SK-N-SH treated with all-trans-retinoic acid at 6 μM for 48 hours (cell line): Measurements from ENCODE around the gene RIPOR2.

ENCODE experiments used
- ATAC-seq: fragments of 200-7000 bp; cut with Tn5 transposase; 3 replicates; pipeline ENCODE4 v1.9.1; 2020; ENCODE audit warnings: mild to moderate bottlenecking, moderate library complexity
- ARNTL ChIP-seq: fragments of 450-650 bp; formaldehyde crosslinking; IDR thresholded peaks from 2 replicates; pipeline ENCODE4 v1.5.0; 2020; ENCODE audit warnings: low read depth, mild to moderate bottlenecking, moderate library complexity, borderline replicate concordance
- BACH2 ChIP-seq: fragments of 250-450 bp; sonication (Bioruptor Pico); IDR thresholded peaks from 2 replicates; pipeline ENCODE4 v1.9.0; 2021; ENCODE audit warnings: mild to moderate bottlenecking, borderline replicate concordance
- CSDC2 ChIP-seq: fragments of 250-450 bp; sonication (Bioruptor Pico); IDR thresholded peaks from 2 replicates; pipeline ENCODE4 v1.5.0; 2020; ENCODE audit warnings: mild to moderate bottlenecking, moderate library complexity
- CSRNP3 ChIP-seq: fragments of 250-450 bp; sonication (Bioruptor Pico); IDR thresholded peaks from 2 replicates; pipeline ENCODE4 v1.5.1; 2021; ENCODE audit warnings: mild to moderate bottlenecking, moderate library complexity
- ESRRG ChIP-seq: fragments of 250-450 bp; sonication (Bioruptor Pico); IDR thresholded peaks from 2 replicates; pipeline ENCODE4 v1.6.1; 2021; ENCODE audit warnings: mild to moderate bottlenecking
- GLIS3 ChIP-seq: fragments of 250-450 bp; sonication (Bioruptor Pico); IDR thresholded peaks from 2 replicates; pipeline ENCODE4 v1.5.0; 2020; ENCODE audit warnings: mild to moderate bottlenecking, moderate library complexity
- OSR1 ChIP-seq: fragments of 250-450 bp; sonication (Bioruptor Pico); IDR thresholded peaks from 2 replicates; pipeline ENCODE4 v1.8.0; 2022; ENCODE audit warnings: moderate library complexity, mild to moderate bottlenecking, inconsistent platforms
- POU6F1 ChIP-seq: fragments of 250-450 bp; sonication (Bioruptor Pico); IDR thresholded peaks from 2 replicates; pipeline ENCODE4 v1.8.0; 2021; ENCODE audit warnings: low read depth, mild to moderate bottlenecking, moderate library complexity, borderline replicate concordance
- PPARA ChIP-seq: fragments of 250-450 bp; sonication (Bioruptor Pico); IDR thresholded peaks from 2 replicates; pipeline ENCODE4 v1.5.0; 2020; ENCODE audit warnings: mild to moderate bottlenecking, borderline replicate concordance
- SNAI2 ChIP-seq: fragments of 250-450 bp; sonication (Bioruptor Pico); IDR thresholded peaks from 2 replicates; pipeline ENCODE4 v1.5.0; 2020; ENCODE audit warnings: mild to moderate bottlenecking, moderate library complexity
- TCF4 ChIP-seq: fragments of 250-450 bp; sonication (Bioruptor Pico); IDR thresholded peaks from 2 replicates; pipeline ENCODE4 v1.8.0; 2021; ENCODE audit warnings: mild to moderate bottlenecking, moderate library complexity, borderline replicate concordance
- TOX ChIP-seq: fragments of 250-450 bp; sonication (Bioruptor Pico); IDR thresholded peaks from 2 replicates; pipeline ENCODE4 v1.8.0; 2021; ENCODE audit warnings: mild to moderate bottlenecking, moderate library complexity, borderline replicate concordance
- TSHZ2 ChIP-seq: fragments of 250-450 bp; sonication (Bioruptor Pico); IDR thresholded peaks from 2 replicates; pipeline ENCODE4 v1.5.0; 2020; ENCODE audit warnings: mild to moderate bottlenecking, moderate library complexity
- ZC3H10 ChIP-seq: fragments of 250-450 bp; sonication (Bioruptor Pico); IDR thresholded peaks from 2 replicates; pipeline ENCODE4 v1.5.1; 2021; ENCODE audit warnings: mild to moderate bottlenecking, moderate library complexity
- ZFP3 ChIP-seq: fragments of 250-450 bp; sonication (Bioruptor Pico); IDR thresholded peaks from 2 replicates; pipeline ENCODE4 v1.5.0; 2020; ENCODE audit warnings: mild to moderate bottlenecking, moderate library complexity
- ZFP30 ChIP-seq: fragments of 450-650 bp; formaldehyde crosslinking; IDR thresholded peaks from 2 replicates; pipeline ENCODE4 v1.5.0; 2022; ENCODE audit warnings: mild to moderate bottlenecking, moderate library complexity
- ZNF565 ChIP-seq: fragments of 450-650 bp; formaldehyde crosslinking; conservative IDR thresholded peaks from 2 replicates; pipeline ENCODE4 v1.5.0; 2020; ENCODE audit warnings: low read depth, mild to moderate bottlenecking, moderate library complexity
- ZNF70 ChIP-seq: fragments of 450-650 bp; formaldehyde crosslinking; IDR thresholded peaks from 2 replicates; pipeline ENCODE4 v1.5.0; 2020; ENCODE audit warnings: mild to moderate bottlenecking, moderate library complexity
- ZNF8 ChIP-seq: fragments of 450-650 bp; formaldehyde crosslinking; IDR thresholded peaks from 2 replicates; pipeline ENCODE4 v1.5.0; 2020; ENCODE audit warnings: mild to moderate bottlenecking, moderate library complexity

Gene RIPOR2

GRCh38 chr6:24855395-24856245 lies 80.1 kb downstream of the RIPOR2 start (continued):
- TF ChIP-seq POU6F1 (CRISPR knock-in tag), result no peak
- no peak for TF ChIP-seq ESRRG (CRISPR knock-in tag)
- no peak for TF ChIP-seq TCF4 (CRISPR knock-in tag)
- TF ChIP-seq TOX (CRISPR knock-in tag), result no peak

- TF ChIP-seq ZNF70 (CRISPR knock-in tag), result no peak
- TF ChIP-seq ZNF8, result no peak
- no peak for TF ChIP-seq PPARA (CRISPR knock-in tag)
- TF ChIP-seq TSHZ2, result no peak
- no peak for TF ChIP-seq ESRRG (CRISPR knock-in tag)
- no peak for TF ChIP-seq ZFP30 (CRISPR knock-in tag)
- TF ChIP-seq OSR1 (CRISPR knock-in tag), result no peak
- TF ChIP-seq ZFP3, result no peak
- TF ChIP-seq ZC3H10 (CRISPR knock-in tag), result no peak
- ATAC-seq, result no peak
Observed at GRCh38 chr6:24854077-24854666, 81.6 kb downstream of the RIPOR2 start.

GRCh38 chr6:24851086-24851485 lies 84.7 kb downstream of the RIPOR2 start:
- TF ChIP-seq TSHZ2 (no peak), CSRNP3 (CRISPR knock-in tag) (no peak), CSDC2 (CRISPR knock-in tag) (no peak), TCF4 (CRISPR knock-in tag) (no peak), SNAI2 (CRISPR knock-in tag) (no peak), ZFP3 (no peak), ESRRG (CRISPR knock-in tag) (no peak), ZFP30 (CRISPR knock-in tag) (no peak), BACH2 (CRISPR knock-in tag) (no peak), OSR1 (CRISPR knock-in tag) (no peak), PPARA (CRISPR knock-in tag) (no peak)
- TF ChIP-seq, all 23 proteins: peak for 0
- ATAC-seq, result no peak

GRCh38 chr6:24849713-24850112 lies 86.0 kb downstream of the RIPOR2 start:
- ATAC-seq, result no peak
- TF ChIP-seq ARNTL (CRISPR knock-in tag), result no peak
- no peak for TF ChIP-seq PPARA (CRISPR knock-in tag)
- TF ChIP-seq ZC3H10 (CRISPR knock-in tag), result no peak
- TF ChIP-seq TOX (CRISPR knock-in tag), result no peak
- TF ChIP-seq ESRRG (CRISPR knock-in tag), result no peak
- no peak for TF ChIP-seq ZNF70 (CRISPR knock-in tag)
- TF ChIP-seq POU6F1 (CRISPR knock-in tag), result no peak
- no peak for TF ChIP-seq GLIS3 (CRISPR knock-in tag)
- TF ChIP-seq TCF4 (CRISPR knock-in tag), result no peak
- TF ChIP-seq TSHZ2, result no peak
- no peak for TF ChIP-seq ZFP3
- TF ChIP-seq SNAI2 (CRISPR knock-in tag), result no peak
- TF ChIP-seq ZNF565 (CRISPR knock-in tag), result no peak
- no peak for TF ChIP-seq BACH2 (CRISPR knock-in tag)
